Peyer's patch (tissue), 4 donors: ENCODE data around the gene TMEM72. TPM values are rescaled to one million over a fixed set of nuclear protein-coding genes. Genes with fewer than 3 reads are reported as not detected.

ENCODE experiments used
- DNase-seq, 3 donors: peaks; one replicate each; pipeline ENCODE4 v3.0.0-alpha.2; 2017 to 2019
- H3K27ac ChIP-seq, 4 donors: fragments of 200-600 bp; sonication (generic); one replicate each; pipeline ENCODE4 v1.5.1; 2016 to 2019
- H3K27me3 ChIP-seq, 2 donors: fragments of 200-600 bp; sonication (generic); one replicate each; pipeline ENCODE4 v1.5.1; 2019
- H3K36me3 ChIP-seq, 3 donors: fragments of 200-600 bp; sonication (generic); one replicate each; pipeline ENCODE4 v1.5.1; 2016 to 2019
- H3K4me1 ChIP-seq, 4 donors: fragments of 200-600 bp; sonication (generic); one replicate each; pipeline ENCODE4 v1.5.1; 2016 to 2019
- H3K4me3 ChIP-seq, 4 donors: fragments of 200-600 bp; sonication (generic); 1 replicate in 3 of 4; 2 replicates in 1 of 4; pipeline ENCODE4 v1.5.1; 2016 to 2019; ENCODE audit warnings: mild to moderate bottlenecking in 1 of 4
- H3K9me3 ChIP-seq, 4 donors: fragments of 200-600 bp; sonication (generic); one replicate each; pipeline ENCODE4 v1.5.1; 2016 to 2019; ENCODE audit warnings: mild to moderate bottlenecking in 1 of 4
- POLR2A ChIP-seq, 2 donors: fragments of 450-650 bp; IDR thresholded peaks; one replicate each; pipeline ENCODE4 v1.5.1; 2017; ENCODE audit warnings: antibody characterized with exemption in 2 of 2, mild to moderate bottlenecking in 2 of 2, moderate library complexity in 2 of 2
- total RNA-seq, 4 donors: library from RNA; depleted of rRNA; stranded (reverse); fragments of >200 nt; gene quantifications; one replicate each; pipeline ENCODE4 v1.1.0, GENCODE V29; 2016
- TF ChIP-seq, protein P1 (sequence below), 6 experiments: fragments of 450-650 bp in 4 of 6; fragments of 200-600 bp in 2 of 6; sonication (generic) in 1 of 6; IDR thresholded peaks; one replicate each; pipeline ENCODE4 v1.5.1; 2017 to 2019; ENCODE audit warnings: antibody characterized with exemption in 6 of 6, mild to moderate bottlenecking in 3 of 6, moderate library complexity in 1 of 6

Gene TMEM72
- total RNA-seq, 4 donors from 2014 or later = 0.53 TPM; not detected in 3

DNA sequence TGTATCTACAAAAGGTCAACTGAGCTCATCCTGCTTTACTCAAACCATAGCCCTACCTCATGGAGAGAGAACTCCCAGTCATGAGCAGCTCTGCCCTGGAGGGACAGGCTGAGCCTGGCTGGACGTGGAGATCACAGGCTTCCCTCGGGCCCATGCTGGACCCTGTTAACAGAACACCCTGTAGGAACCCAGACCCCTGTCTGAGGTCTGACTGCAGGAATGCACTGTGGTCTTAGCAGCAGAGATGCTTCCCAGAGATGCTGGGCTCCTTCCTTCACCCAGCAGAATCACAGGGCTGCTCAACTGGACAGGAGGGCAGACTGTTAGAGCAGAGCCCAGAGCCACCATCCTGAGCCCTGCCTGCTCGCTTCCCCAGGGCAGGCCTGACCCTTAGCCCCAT, 814 bp downstream of the TMEM72 start:
- Histone ChIP-seq H3K36me3 (no peaks in the 10 kb centered on the region), H3K27me3 (no peaks in the 10 kb centered on the region), H3K27ac (no peak overlapping the region), H3K9me3 (no peaks in the 10 kb centered on the region), H3K4me3 (no peak overlapping the region), H3K4me1 (peaks cover 0 to 14% (median 1%) of the 10 kb centered on the region in 4 donors)
- no peak for DNase-seq
- no peak for TF ChIP-seq POLR2A (IDR thresholded peaks at IDR 0.05)

DNA sequence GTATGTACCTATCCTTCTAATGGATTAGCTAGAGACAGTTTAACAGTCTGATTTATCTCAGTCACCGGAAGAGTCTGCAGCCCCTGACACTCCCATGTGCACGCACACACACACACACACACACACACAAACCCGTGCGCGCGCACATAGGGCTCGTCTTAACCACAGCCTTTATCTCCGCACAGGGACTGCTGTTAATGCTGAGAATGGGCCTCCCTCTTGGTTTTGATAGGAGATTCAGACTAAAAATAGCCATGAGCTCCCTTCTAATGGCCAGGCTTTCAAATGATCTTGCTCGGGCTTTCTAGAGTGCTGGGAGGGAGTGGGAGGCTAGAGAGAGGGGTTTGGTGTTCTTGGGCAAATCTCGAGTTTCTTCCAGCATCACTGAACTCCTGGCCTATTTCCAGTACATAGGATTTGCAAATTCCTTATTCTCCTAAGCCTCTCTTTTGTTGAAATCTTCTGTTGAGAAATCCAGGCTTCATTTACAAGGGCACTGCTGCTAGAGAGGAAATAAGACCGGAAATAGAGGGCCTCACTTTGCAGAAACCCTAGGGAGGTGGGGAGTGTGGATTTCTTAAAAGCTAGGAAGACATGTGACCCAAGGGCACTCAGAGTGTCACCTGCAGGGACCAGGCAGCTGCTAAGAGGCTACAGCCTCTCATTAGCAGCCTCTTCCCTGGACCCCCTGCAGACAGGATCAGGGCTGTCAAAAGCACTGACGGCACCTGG, 2.4 kb downstream of the TMEM72 start:
- no peak overlapping the region for H3K4me3 ChIP-seq
- TF ChIP-seq, protein P1, sequence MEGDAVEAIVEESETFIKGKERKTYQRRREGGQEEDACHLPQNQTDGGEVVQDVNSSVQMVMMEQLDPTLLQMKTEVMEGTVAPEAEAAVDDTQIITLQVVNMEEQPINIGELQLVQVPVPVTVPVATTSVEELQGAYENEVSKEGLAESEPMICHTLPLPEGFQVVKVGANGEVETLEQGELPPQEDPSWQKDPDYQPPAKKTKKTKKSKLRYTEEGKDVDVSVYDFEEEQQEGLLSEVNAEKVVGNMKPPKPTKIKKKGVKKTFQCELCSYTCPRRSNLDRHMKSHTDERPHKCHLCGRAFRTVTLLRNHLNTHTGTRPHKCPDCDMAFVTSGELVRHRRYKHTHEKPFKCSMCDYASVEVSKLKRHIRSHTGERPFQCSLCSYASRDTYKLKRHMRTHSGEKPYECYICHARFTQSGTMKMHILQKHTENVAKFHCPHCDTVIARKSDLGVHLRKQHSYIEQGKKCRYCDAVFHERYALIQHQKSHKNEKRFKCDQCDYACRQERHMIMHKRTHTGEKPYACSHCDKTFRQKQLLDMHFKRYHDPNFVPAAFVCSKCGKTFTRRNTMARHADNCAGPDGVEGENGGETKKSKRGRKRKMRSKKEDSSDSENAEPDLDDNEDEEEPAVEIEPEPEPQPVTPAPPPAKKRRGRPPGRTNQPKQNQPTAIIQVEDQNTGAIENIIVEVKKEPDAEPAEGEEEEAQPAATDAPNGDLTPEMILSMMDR (IDR thresholded peaks at IDR 0.05) = no peak
- TF ChIP-seq POLR2A (IDR thresholded peaks at IDR 0.05) = no peak
- no peaks in the 10 kb centered on the region for H3K36me3 ChIP-seq
- no peak overlapping the region for H3K27ac ChIP-seq
- peak in 1 of 3 donors; percentile 26 for DNase-seq
- no peaks in the 10 kb centered on the region for H3K27me3 ChIP-seq
- H3K4me1 ChIP-seq = peaks cover 0 to 14% (median 1%) of the 10 kb centered on the region in 4 donors
- no peaks in the 10 kb centered on the region for H3K9me3 ChIP-seq

DNA sequence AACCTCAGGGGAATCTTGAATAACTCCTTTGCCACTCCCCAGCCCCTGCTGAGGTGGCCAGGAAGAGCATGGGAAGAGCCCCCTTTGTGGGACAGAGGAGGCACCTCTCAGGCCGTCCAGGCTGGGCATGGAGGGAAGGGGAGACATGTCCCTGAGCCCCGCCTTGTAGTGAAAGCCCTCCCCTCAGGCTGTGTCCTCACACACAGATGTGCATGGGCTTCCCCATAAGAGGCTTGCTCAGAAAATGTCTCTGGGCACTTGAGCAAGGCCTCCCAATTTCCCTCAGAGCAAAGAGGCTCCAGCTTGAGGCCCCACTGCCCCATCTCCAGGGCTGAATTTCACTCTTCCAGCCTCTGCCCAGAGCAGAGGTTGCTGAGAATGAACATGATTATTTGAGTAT, 3.8 kb downstream of the TMEM72 start:
- Histone ChIP-seq H3K27ac (no peak overlapping the region), H3K4me1 (peaks cover 0 to 14% (median 1%) of the 10 kb centered on the region in 4 donors), H3K36me3 (no peaks in the 10 kb centered on the region), H3K9me3 (no peaks in the 10 kb centered on the region), H3K4me3 (no peak overlapping the region), H3K27me3 (no peaks in the 10 kb centered on the region)
- no peak for DNase-seq
- TF ChIP-seq, protein P1 (IDR thresholded peaks at IDR 0.05) = no peak
- TF ChIP-seq POLR2A (IDR thresholded peaks at IDR 0.05) = no peak

DNA sequence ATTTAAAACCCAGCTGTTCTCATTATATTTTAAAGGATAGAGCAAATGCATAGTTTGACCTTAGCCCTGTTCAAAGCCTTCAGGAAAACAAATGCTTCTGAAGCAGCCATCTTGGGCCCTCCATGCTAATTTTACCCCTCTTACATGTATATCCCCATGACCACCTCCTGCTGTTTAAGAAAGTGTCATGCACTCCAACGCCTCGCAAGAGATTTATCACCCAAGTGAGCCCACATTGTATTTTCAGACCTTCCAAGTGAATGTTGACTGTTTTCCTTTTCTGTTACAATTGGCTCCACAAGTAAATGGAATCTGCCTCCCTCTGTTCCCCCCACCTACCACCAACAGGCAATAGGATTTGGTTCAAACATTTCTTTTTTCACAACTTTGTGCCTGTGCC, 5.3 kb downstream of the TMEM72 start:
- H3K27ac ChIP-seq = no peak overlapping the region
- no peaks in the 10 kb centered on the region for H3K36me3 ChIP-seq
- no peaks in the 10 kb centered on the region for H3K27me3 ChIP-seq
- H3K9me3 ChIP-seq = no peaks in the 10 kb centered on the region
- TF ChIP-seq POLR2A (IDR thresholded peaks at IDR 0.05) = no peak
- TF ChIP-seq, protein P1 (IDR thresholded peaks at IDR 0.05) = no peak
- DNase-seq = no peak
- peaks cover 0 to 2% (median 0%) of the 10 kb centered on the region in 4 donors for H3K4me1 ChIP-seq
- H3K4me3 ChIP-seq = no peak overlapping the region

DNA sequence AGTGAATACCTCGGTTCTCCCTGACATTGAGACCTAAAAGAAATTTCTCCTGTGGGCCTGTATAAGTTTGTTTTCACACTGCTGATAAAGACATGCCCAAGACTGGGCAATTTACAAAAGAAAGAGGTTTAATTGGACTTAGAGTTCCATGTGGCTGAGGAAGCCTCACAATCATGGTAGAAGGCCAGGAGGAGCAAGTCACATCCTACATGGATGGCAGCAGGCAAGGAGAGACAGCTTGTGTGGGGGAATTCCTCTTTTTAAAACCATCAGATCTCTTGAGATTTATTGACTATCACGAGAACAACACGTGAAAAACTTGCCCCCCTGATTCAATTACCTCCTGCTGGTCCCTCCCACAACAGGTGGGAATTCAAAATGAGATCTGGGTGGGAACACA, 6.7 kb downstream of the TMEM72 start:
- Histone ChIP-seq H3K36me3 (no peaks in the 10 kb centered on the region), H3K27me3 (no peaks in the 10 kb centered on the region), H3K4me3 (no peak overlapping the region), H3K9me3 (no peaks in the 10 kb centered on the region), H3K4me1 (no peaks in the 10 kb centered on the region), H3K27ac (no peak overlapping the region)
- TF ChIP-seq POLR2A (IDR thresholded peaks at IDR 0.05) = no peak
- TF ChIP-seq, protein P1 (IDR thresholded peaks at IDR 0.05) = no peak
- DNase-seq = no peak

DNA sequence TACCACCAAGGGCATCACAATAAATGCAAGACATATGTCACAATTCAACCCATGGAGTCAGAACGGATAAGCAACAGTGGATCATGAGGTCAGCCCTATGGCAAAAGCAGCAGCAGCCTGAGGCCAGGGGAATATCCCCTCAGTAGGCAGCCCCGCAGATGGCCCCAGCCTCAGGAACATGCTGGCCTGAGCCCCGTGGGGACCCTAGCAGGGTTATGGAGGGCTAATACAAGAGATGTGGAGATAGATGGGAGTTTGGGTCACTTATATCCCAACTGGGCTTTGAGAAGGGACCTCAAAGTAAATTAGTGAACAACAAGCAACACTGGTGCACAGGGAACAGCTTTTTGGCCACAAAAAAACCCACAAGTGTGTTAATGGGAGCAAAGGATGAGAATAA, 9.1 kb downstream of the TMEM72 start:
- Histone ChIP-seq H3K4me1 (no peaks in the 10 kb centered on the region), H3K27ac (no peak overlapping the region), H3K36me3 (no peaks in the 10 kb centered on the region), H3K27me3 (no peaks in the 10 kb centered on the region), H3K9me3 (no peaks in the 10 kb centered on the region), H3K4me3 (no peak overlapping the region)
- TF ChIP-seq POLR2A (IDR thresholded peaks at IDR 0.05) = no peak
- TF ChIP-seq, protein P1 (IDR thresholded peaks at IDR 0.05) = no peak
- peak in 1 of 3 donors; percentile 4 for DNase-seq
